T-helper 2 cell (primary cell): ENCODE results near the gene EIF2B4.
"Not testable (repeated sequence)": the region's sequence is repeated elsewhere in the genome, so short reads cannot be mapped to it uniquely, and the experiment has no call there.

ENCODE experiments used
- DNase-seq, 5 experiments: peaks; one replicate each; pipeline versions ENCODE4 v3.0.0 to v3.0.0-alpha.2; 2012 to 2022

The EIF2B4 gene

DNA sequence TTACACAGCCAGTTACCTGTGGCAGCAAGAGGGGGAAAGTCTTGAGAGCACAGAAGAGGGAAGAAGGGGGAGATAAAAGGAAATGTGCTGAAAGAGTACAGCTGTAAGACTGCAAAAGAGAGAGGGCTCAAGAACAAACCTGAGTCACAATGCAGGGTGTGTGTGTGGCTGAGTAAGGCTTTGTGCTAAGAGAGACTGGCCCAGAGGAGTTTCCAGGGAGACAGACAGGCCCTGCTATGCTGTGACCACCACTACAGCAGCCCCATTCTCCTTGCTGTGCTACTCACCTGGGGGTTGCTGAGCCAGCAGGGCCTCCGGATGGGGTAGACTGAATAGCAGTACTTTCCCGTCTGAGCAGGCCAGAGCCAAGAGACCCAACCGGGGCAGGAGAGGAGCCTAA, 34.8 kb downstream of the EIF2B4 start:
- DNase-seq, result no peak

DNA sequence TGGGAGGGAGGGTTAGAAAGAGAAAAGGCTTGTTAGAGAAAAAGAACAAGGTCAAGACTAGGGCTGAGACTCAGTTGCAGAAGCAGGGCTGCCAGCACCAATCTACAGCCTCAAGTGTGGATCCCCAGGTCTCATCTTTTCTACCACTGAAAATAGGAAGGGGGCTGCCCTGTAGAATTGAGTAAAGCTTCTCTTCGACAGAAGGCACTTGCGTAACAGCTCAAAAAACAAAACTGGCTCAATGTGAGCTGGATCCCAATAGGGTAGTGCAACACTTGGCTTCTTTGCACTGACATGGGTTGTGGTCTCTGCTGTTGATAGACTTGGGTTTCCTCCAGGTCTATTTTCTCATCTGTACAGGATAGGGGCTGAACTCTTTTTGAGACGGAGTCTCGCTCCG, 45.4 kb downstream of the EIF2B4 start:
- no peak for DNase-seq

DNA sequence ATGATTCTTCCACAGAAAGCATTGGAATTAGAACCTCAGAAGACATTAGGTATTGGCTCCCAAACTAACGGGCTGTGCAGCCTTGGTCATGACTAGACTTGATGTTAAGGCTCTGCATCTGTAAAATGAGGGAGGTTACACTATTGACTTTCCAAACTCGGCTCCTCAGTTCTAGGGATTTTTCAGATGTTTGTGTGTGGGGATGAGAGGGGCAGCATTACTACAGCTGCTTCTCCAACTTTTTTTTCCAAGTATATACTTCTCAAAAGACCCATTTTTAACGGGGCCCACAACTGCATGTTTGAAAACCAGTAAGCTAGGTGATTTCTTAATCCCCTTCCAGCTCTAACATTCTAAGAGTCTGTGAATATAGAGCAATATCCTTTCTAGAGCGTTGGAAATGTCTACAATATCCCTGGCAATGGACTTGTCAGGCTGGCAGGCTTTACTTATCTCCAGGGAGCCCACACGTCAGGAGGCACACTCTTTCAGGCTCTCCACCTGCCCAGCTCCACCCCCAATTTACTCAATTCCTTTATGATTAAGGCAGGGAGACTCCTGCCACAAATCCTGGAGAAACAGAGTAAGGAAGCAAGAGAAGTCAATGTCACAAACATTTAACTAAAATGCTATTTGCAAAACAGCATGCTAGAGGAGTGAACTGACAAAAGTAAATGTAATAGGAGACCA, 46.4 kb downstream of the EIF2B4 start:
- no peak for DNase-seq

DNA sequence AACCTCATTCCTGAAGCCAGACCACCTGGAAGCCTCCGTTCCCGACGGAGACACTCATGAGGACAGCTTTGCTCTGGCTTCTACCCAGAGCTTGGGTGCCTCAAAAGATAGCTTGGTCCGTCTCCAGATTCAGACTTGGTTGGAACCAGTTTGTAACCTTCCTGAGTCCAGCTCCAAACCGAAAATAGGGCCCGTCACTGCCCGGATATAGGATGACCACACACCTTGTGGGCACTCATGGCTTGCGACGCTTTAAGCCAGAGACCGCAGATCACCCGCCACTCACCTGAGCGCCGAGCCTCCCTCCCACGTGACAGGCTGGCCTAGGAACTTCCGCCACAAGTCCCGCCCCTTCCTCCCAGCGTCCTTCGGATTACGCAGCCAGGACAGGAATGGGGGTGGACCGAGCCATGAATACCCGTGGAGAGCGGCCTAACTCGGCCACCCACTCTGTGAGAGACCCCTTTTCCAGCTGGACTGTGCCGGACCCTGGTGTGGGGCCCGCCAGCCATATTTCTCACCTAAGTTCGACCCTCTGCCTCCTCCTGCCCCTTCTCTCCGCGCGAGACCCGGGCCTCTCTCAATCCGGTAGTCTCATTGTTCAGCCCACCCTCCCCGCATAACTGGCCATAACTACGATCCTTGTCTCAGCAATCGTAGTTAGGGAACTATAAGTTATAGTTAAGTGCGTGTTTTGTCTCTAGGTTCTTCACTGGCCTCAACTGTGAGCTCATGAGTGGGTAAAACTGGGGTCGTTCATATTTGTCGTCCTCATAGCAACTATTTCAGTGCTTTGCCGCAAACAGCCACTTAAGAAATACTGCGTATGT, 47.2 kb downstream of the EIF2B4 start, which contains the start of gene MPV17:
Gene MPV17, minus strand, starts transcription at position 332 of the 830 bp plus-strand sequence. CDS start 580 bp downstream, outside the sequence.
- peak; percentile 66 to 92 (median 77) for DNase-seq

DNA sequence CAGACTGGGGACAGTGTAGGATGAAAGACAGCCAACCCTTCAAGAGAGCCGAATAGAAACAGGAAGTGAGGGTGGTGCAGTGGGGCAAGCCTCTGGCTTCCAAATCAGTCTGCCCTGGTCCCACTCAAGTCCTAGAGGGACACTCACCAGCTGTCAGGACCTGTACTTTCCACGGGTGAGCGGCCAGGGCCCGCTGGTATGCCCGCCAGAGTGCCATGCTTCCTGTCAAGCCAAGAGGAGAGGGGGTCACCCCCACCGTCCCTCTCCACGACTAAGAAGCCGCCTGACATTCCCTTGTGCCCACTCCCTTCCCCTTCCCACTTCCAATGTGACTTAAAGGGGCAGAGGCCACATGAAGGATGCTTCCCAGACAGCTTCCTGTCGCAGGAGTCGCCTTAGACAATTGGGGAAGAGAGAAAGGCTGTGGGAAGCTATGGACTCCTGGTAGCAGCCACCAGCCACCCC, 47.8 kb downstream of the EIF2B4 start:
- peak in 1 of 5 experiments; percentile 34 for DNase-seq

DNA sequence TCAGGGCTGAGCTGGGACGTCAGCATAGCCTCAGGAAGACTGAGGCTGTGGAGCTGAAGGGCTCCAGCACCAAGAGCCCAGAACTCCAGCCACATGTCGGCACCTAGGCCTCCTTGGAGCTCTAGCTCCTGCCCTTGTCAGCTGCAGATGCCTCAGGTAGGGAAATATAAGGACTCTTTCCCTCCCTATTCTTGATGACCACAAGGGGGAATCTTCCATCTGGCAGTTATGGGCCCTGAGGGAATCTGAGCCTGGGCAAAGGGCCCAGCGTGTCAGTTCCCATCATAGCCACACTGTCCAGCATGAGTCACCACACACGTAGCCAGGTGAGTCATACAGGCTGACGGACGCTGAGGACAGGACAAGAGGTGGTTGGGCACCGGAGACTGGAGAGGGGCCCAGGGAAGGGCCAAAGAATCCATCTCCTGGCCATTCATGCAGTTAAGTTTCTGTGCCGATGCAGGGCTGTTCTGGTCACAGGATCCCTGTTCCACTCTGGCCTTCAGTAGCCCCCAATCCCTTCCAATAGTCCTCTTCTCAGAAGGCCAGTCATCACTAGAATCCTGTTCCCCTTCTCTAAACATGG, 49.1 kb downstream of the EIF2B4 start:
- no peak for DNase-seq

DNA sequence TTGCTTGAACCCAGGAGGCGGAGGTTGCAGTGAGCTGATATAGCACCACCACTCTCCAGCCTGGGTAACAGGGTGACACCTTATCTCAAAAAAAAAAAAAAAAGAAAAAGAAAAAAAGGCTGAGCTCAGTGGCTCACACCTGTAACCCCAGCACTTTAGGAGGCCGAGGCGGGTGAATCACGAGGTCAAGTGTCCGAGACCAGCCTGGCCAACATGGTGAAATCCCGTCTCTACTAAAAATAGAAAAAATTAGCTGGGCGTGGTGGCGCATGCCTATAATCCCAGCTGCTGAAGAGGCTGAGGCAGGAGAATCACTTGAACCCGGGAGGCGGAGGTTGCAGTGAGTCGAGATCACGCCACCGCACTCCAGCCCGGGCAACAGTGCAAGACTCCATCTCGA, 50.3 kb downstream of the EIF2B4 start:
- DNase-seq, result not testable (repeated sequence)

DNA sequence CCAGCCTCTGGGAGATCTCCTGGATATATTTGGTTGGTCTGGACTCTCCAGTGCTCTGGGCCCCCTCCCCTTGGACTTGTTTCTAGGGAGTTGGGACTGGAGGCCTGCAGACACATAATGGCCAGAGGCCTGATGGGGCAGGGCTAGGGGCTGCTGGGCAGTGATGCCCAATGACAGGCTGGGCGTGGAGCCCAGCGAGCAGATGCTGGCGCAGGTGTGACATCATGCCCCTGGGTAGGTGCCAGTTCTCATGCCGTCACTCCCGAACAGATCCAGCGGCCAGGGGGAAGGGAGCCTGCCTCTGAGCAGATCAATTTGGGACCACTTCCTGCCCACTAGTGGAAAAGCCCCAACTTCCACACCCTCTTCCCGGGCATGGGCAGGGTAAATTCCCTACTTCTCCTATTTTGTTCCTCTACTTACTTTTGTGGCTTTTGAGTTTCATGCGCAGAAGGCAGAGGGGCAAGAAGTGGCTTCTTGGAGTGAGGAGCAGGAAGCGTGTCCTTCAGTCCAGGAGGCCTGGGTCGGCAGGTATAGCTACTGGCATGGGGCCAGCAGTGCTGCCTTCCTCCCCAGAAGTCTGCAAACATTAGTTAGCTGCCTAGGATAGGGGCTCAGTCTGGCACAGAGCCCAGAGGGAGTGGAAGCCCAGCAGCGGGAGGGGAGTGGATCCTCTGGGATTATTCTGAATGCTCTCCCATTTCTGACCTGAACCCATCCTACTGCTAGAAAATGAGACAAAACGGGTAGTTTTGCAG, 53.3 kb downstream of the EIF2B4 start:
- no peak for DNase-seq

DNA sequence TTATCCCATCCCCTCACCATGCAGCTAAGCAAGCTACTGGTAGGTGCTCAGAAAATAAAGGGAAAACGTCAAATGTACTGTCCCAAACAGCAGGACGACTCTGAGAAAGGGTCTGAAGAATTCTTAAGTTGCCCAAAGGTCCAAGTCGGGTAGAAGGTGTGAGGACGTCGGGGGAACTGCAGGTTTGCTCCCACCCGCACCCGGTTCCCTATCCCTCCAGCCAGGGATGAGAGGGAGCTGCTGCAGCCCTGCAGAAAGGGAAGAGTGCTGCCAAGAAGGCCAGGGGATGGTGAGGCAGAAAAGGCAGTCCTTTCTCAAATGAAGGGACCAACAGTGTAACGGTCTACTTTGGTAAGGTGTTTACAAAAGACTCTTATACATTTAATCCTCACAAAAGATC, 55.0 kb downstream of the EIF2B4 start:
- DNase-seq, result no peak

DNA sequence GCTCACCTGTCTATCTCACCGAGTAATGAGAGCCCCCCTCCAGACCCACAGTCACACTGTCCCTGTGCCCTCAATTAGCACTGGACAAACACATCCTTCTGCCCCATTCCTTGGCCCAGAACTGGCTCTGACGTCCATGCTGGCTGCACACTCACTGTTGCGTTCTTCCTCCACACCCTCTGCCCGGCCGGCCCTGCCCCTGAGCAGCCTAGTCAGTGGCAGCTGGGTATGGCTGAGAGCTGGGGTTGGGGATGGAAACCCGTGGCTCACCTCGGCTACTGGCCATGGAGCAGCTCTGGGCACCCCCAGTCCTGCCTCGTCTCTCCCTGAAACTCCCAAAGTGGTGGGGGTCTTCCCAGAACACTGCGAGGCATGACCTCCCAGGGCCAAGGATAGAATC, 55.4 kb downstream of the EIF2B4 start:
- DNase-seq, result no peak
